HG02588 (cell line): ENCODE results near the gene CDYL.

Source experiments
- ATAC-seq: cut with Tn5 transposase; IDR thresholded peaks from one replicate; pipeline ENCODE4 v1.9.1; 2021; ENCODE audit warnings: mild to moderate bottlenecking, moderate library complexity; ENCODE audit not compliant: unreplicated experiment

CDYL gene

GRCh38 chr6:4957521-4958231 is 181.5 kb downstream of the CDYL start:
- ATAC-seq, result no peak

DNA sequence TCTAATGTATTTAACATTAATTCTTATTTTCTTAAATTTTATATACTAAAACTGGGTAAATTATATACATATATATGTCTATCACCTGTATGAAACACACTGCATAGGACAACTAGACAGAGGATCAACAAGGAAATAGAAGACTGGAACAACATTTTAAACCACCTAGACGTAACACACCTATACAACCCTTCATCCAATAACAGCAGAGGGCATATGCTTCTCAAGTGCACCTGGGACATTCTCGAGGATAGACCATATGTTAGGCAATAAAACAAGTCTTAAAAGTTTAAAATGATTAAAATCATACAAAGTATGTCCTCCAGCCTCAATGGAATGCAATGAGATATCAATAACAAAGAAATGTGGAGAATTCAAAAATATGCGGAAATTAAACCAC is 182.4 kb downstream of the CDYL start:
- ATAC-seq, result no peak

DNA sequence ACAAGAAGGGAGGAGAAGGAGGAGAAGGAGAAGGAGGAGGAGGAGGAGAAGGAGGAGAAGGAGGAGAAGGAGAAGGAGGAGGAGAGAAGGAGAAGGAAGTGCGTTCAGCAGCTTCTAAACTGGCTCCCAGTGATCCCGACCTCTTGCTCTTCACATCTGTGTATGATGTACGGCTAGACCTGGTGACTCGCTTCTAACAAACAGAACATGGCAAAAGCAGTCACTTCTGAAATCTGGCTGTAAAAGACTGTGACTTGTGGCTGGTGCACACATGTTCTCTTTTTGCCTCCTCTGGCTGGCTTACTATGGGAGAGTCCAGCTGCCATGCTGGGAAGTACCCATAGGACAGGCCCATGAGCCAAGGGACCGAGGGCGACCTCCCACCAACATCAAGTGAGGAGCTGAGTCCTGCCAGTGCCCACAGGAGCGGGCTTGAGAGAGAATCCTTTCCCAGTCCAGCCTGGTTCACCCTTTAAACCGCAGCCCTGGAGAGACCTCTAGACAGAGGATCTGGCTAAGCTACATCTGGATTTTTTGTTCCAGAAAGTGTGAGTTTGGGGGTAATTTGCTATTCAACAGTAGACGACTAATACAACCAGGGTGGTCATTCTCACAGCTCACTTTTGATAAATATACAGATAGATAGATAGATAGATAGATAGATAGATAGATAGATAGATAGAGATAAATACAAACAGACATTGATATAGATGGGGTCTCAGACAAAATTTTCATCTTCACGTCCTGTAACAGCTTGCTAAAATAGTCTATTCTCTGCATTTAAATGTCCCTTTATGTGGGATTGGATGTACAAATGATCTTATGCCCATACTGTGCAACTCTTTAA is 185.3 kb downstream of the CDYL start:
- no peak for ATAC-seq

GRCh38 chr6:4962905-4963304 is 186.7 kb downstream of the CDYL start:
- ATAC-seq, result no peak

DNA sequence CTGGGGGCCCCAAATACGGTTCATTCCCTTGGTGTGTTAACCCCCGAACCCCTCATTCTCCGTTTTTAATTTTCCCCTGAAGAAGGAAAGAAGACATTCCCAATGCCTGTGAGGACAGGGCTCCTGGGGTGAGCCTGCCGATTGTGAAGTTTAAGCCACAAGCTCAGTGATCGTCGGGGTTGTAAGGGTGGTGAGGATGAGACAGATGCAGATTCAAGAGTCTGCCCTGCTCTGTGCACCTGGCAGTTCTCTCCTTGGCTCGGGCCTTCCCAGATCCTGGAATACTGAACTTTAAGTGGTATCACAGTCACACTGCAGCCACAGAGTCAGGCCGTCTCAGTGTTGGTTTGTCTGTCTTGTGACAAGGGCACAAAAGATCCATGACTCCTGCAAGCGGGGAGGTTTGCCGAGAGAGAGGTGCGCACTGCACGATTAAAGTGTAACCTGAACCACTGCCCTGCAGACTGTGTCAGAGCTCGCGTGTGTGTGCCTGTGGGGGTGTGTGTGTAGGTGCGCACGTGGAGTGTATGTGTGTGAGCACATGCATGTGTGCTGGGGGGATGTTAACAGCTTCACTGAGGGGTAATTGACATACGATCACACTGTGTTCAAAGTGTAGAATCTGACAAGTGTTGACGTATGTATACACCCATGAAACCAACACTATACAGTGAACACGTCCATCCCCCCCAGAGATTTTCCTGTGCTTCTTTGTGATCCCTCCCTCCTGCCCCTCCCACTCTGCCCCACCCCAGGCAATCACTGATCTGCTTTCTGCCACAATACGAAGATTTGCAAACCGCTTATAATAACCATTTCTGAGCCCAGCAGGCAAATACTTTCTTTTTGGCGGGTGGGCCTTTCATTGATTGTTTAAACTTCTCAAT is 188.7 kb downstream of the CDYL start:
- no peak for ATAC-seq

- no peak for ATAC-seq
Observed at GRCh38 chr6:4965562-4966389, 189.6 kb downstream of the CDYL start.

GRCh38 chr6:4967301-4968030 is 191.3 kb downstream of the CDYL start:
- no peak for ATAC-seq

DNA sequence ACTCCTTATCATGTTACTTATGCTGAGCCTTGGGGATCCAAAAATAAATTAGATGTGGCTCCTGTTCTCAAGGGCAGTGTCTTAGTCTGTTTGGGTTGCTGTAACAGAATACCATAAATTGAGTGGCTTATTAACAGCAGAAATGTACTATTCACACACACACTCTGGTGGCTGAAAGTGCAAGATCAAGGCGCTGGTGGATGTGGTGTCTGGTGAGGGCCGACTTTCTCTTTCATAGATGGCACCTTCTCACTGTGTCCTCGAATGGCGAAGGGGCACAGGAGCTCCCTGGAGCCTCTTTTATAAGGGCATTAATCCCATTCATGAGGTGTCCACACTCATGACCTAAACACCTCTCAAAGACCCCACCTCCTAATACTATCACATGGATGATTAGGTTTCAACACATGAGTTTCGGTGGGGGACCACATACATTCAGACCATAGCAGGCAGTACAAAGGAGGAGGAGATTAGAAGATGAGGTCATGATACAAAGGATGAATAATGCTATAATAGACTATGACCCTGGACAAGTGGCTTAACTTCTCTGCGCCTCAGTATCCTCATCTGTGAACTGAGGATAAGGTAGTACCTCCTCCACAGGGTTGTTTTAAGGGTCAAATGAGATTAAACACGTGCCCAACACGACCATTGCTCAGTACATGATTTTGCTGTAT is 193.5 kb downstream of the CDYL start:
- no peak for ATAC-seq

GRCh38 chr6:4970739-4971395 is 194.7 kb downstream of the CDYL start:
- no peak for ATAC-seq

DNA sequence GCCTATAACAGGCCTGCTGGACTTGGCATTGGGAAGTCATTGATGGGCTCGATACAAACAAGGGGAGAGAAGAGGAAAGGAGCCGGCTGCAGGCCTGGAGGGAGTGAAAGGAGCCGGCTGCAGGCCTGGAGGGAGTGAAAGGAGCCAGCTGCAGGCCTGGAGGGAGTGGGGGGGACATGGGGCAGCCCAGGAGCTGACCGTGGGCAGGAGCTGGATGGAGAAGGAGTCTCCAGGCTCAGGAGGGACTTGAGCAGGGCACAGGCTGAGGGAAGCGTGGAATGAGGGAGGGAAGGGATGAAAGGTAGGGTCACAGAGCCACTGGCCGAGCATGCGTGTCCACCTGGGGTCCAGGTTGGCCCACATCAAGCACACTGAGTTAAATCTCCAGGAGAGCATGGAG is 195.6 kb downstream of the CDYL start:
- no peak for ATAC-seq

- no peak for ATAC-seq
Observed at GRCh38 chr6:4972438-4972837, 196.2 kb downstream of the CDYL start.

- ATAC-seq, result no peak
Observed at GRCh38 chr6:4973415-4973814, 197.2 kb downstream of the CDYL start.

GRCh38 chr6:4973982-4974745 is 198.0 kb downstream of the CDYL start:
- no peak for ATAC-seq

GRCh38 chr6:4974962-4975361 is 198.8 kb downstream of the CDYL start:
- no peak for ATAC-seq

DNA sequence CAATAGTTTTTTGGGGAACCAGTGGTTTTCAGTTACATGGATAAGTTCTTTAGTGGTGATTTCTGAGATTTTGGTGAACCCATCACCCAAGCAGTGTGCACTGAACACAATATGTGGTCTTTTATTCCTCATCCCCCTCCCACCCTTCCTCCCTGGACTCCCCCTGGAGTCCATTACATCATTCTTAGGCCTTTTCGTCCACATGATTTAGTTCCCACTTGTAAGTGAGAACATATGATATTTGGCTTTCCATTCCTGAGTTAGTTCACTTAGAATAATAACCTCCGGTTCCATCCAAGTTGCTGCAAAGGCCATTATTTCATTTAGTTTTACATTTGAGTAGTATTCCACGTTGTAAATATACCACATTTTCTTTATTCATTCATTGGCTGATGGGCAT is 199.3 kb downstream of the CDYL start:
- ATAC-seq, result no peak

DNA sequence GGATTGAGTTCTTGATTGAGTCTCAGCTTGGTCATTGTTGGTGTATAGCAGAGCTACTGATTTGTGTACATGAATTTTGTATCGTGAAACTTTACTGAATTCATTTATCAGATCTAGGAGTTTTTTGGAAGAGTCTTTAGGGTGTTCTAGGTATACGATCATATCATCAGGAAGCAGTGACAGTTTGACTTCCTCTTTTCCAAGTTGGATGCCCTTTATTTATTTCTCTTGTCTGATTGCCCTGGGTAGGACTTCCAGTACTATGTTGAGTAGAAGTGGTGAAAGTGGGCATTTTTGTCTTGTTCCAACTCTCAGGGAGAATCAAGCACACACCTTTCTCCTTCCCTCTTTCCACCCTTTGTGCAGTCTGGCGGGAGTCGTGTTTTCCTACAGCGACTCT is 201.3 kb downstream of the CDYL start:
- no peak for ATAC-seq

DNA sequence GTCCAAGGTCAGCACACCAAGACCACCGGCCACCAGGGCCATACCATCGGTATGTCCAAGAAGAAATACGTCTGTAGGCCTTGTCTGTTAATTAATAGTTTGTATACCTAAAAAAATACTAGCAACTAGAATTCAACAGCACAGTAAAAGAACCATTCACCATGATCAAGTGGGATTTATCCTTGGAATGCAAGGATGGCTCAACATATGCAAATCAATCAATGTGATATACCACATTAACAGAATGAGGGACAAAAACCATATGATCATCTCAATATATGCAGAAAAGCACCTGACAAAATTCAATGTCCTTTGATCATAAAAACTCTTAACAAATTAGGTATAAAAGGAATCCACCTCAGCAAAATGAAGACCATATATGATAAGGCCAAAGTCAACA is 203.2 kb downstream of the CDYL start:
- ATAC-seq, result no peak

GRCh38 chr6:4981761-4982160 is 205.6 kb downstream of the CDYL start:
- no peak for ATAC-seq
